ENCODE results near the gene ZCCHC13.
A peak's percentile ranks its signal among the peaks of the same experiment; 100 is the strongest.
"Not testable (repeated sequence)": the region's sequence is repeated elsewhere in the genome, so short reads cannot be mapped to it uniquely, and the experiment has no call there.

Gene ZCCHC13

DNA sequence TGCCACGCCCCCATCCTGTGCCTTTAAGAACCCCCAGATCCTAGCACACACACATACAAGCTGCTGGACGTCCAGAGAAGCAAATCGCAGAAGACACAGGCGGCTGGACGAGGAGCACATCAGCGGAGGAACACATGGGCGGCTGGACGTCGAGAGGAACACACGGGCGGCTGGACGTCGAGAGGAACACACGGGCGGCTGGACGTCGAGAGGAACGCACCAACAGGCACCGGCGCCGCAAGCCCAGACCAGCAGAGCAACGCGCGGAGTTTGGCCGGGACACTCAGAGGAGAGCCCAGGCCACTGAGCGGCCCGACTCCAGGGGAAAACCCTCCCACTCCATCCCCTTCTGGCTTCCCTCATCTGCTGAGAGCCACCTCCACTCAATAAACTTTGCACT lies 17.2 kb downstream of the ZCCHC13 start:
- DNase-seq (ENCODE audit: low read depth in 2 of 2) = no peak

DNA sequence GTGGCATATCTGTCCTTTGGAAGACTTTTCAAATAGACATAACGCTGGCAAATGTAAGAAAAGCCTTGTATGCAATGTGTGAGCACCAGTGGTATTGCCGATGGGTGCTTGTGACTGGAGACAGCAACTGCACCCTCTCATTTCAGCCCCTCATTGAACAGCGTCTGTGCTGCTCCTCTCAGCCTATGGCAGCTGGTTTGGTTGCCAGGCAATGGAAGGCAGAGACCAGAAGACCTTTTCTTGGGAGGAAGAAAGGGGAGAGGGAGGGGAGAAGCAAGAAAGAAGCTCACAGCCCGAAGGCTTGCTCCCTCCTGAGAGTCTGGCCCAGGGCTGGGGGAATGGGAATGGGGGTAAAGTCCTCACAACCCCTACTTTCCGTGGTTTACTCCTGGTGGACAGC lies 20.2 kb downstream of the ZCCHC13 start:
- DNase-seq (ENCODE audit: low read depth in 2 of 2) = no peak

DNA sequence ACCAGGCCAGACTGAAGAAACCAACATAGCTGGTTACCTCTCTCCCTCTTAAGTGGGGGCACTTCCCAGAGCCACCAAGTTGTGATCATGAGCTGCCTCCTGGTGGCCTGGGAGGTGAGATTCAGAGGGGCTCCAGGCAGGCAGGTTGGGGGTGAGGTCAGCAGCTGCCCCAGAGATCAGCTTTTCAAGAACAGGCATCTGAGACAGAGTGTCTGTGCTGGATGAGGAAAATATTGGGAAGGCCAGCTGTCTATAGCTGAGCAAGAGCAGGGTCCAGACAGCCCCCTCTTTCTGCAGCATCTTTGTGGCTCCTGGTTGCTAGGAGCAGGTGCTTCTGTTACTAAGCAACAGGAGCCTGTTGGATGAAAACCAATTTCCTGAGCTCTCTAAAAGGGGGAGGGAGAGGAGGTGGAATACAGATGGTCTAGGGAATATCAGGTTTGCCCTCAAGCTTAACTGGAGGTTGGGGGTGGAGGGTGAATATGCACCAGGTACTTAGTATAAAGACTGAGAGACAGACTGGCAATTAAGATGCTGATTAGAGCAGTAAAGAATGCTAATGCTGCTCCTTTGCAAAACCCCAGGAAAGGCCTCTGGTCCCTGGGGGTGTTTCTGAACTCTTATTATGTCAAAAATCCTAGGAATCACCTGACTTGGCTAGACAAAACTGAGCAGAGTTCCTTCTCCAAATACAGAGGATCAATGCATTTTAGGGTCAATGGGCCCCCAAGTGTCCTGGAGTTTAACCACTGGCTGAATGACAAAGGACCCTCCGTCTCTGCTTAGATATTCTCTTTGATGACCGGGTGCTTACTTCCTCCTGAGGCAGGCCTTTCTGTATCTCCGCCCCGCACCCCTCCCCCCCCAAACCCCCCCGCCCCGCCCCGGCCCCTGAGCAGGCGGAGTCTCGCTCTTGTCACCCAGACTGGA lies 21.4 kb downstream of the ZCCHC13 start:
- no peak for DNase-seq (ENCODE audit: low read depth in 2 of 2)

DNA sequence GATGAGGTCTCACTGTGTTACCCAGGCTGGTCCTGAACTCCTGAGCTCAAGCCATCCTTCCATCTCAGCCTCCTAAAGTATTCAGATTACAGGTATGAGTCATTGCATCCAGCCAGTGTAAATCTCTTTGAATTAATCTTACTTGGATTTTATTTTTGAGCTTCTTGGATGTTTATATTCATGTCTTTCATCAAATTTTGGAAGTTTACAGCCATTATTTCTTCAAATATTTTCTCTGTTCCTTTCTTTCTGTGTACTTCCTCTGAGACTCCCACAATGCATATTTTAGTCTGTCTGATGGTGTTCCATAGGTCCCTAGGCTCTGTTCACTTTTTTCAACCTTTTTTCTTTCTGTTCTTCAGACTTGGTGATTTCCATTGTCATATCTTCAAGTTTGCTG lies 34.9 kb downstream of the ZCCHC13 start:
- no peak for DNase-seq (ENCODE audit: low read depth in 2 of 2)

DNA sequence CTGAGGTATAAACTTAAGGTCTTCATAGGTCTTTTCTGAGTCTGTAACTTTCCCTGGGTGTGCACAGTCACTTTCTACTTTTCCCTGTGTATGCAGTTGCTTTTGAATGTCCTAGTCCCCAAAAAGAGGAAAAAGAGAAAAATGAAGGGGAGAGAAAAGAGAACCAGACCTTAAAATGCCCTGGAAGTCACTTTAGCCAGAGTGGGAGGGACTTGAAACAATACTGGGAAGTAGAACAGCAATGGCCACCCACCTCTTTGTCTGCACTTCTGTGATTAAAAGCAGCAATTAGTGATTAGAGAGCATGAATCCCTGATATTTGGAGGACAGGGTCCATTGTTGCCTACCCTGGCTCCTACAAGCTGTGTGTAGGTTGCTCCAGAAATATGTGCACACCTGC lies 36.1 kb downstream of the ZCCHC13 start:
- no peak for DNase-seq (ENCODE audit: low read depth in 2 of 2)

DNA sequence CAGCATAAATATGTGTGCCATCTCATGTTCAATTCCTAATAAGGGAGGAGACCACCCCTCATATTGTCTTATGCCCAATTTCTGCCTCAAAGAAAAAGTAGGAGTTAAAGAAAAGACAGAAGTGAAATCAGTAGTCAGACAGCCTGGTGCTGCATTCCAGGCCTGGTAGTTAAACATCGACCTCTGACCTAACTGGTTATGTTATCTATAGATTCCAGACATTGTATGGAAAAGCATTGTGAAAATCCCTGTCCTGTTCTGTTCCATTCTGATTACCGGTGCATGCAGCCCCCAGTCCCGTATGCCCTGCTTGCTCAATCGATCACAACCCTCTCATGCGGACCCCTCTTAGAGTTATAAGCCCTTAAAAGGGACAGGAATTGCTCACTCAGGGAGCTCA lies 38.2 kb downstream of the ZCCHC13 start:
- not testable (repeated sequence) for DNase-seq (ENCODE audit: low read depth in 2 of 2)

DNA sequence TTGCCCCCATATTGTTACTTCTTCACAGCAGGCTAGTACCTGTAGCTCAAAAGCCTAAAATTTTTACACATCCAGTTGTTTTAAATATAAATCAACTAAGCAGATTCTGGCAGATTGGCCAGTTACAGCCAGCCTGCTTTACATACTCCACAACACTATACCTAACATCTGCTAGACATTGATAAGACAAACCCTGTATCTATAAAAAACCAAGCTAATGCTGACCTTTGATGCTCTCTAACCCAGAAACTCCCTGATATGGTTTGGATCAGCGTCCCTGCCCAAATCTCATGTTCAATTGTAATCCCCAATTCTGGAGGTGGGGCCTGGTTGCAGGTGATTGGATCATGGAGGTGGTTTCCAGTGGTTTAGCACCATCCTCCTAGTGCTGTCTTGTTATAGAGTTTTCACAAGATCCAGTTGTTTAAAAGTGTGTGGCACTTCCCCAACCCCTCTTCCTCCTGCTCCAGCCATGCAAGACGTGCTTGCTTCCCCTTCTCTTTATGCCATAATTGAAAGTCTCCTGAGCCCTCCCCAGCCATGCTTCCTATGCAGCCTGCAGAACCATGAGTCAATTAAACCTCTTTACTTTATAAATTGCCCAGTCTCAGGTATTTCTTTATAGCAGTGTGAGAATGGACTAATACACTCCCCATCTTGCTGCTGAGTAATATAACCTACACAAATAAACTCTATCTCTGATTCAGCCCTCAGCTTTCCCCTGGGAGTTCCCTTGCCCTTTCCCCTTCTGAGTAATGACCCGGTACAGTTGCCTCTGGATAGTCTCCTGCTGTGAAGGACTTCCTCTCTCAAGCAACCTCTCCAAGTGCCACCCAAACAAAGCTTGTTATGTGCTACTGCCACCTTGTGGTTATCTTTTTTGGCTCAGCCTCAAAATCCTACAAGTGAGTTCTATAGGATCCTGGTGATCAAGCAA lies 39.6 kb downstream of the ZCCHC13 start:
- DNase-seq (ENCODE audit: low read depth in 2 of 2) = peak; percentile 87 to 89

DNA sequence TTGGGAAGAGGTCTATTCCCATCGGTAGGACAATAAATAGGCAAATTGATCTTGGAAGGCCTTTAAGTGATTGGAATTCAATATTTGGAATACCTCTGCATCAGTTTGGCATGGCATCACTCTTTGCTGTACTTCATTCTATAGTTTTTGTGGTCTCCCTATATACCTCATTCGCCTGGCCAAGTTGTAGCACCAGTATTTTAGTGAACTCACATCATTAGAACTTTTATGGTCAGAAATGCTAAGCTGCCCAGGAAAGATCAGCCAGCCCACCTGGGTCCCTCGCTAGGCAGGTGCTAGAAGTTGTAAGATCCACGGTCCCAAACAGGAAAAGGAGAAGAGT lies 40.3 kb downstream of the ZCCHC13 start:
- no peak for DNase-seq (ENCODE audit: low read depth in 2 of 2)

DNA sequence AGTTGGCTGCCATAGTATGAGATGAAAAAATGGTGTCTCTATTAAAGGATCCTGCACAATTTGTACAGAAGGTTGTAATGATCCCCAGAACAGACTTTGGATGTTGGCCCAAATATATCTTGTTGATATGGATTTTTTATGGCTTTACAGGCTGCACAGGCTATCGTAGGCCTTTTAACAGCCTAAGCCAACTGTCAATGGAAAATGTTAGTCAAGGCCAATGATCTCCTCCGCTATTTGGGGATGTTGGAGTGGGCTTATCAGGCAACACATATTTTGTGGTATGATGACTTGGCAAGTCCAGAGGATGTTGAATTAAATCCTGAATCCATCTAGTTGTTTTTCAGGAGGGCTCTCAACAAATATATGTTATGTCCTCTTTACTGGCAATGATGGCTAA lies 42.1 kb downstream of the ZCCHC13 start:
- no peak for DNase-seq (ENCODE audit: low read depth in 2 of 2)

DNA sequence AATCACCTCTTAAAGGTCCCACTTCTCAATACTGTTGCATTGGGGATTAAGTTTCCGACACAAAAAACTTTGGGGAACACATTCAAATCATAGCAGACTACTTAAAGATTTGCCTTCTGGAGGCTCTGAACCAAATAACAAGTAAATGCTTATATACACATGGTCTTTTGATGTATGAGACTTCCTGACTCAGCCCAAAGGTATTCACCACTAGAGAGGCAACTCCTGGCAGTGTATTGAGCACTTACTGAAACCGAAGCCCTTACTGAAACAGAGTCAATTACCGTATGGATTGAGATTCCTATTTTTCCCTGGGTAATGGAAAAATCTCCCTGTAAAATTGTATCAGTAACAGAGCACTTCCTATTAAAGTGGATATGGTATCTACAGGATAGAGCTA lies 45.4 kb downstream of the ZCCHC13 start:
- DNase-seq (ENCODE audit: low read depth in 2 of 2) = peak; percentile 53 to 56

DNA sequence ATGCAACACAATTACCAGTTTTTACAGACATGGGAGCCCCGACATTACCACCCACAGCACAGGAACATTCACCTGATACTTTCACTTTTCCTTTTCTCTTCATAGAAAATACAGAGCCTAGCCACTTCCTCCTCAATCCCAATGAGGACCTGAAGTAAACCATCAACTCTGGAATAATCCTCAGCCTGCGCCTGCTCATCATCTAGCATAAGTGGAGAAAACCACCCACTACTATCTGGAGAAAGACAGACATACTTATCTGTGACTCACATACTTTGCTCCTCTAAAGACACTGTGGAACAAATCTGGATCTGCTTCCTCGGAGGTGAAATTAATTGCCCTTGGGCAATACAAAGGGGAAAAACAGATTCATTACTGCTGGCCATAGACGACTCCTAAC lies 47.8 kb downstream of the ZCCHC13 start:
- no peak for DNase-seq (ENCODE audit: low read depth in 2 of 2)

DNA sequence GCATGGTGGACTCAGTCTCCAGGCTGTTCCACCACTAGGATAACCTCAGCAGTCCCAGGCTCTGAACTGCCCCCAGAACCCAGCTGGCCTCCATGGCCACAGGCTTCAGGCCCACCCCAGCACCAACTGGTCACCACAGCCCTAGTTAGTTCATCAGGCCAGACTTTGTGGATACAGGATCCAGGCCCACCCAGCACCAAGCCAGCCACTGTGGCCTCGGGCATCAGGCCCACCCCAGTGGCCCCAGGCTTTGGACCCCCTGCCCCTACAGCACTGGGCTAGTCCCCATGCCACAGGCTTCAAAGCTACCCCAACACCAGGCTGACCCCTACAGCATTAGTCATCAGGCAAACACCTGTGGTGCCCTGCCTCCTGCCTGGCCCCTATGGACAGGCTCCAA lies 50.0 kb downstream of the ZCCHC13 start:
- no peak for DNase-seq (ENCODE audit: low read depth in 2 of 2)
